HL-60 (cell line): Measurements from ENCODE around the gene SH3BP5.

Experiments used
- DNase-seq, 2 experiments: peaks; one replicate each; pipeline ENCODE4 v3.0.0-alpha.2; 2010 to 2020; ENCODE audit warnings: low read depth in 1 of 2, low spot score in 1 of 2
- H3K27ac ChIP-seq: fragments of 250-450 bp; sonication (Bioruptor Pico); replicated peaks from 2 replicates; pipeline ENCODE4 v1.5.1; 2020; ENCODE audit warnings: mild to moderate bottlenecking, moderate library complexity
- H3K27me3 ChIP-seq: fragments of 250-450 bp; sonication (Bioruptor Pico); 2 replicates; pipeline ENCODE4 v1.5.1; 2021; ENCODE audit warnings: mild to moderate bottlenecking, moderate library complexity; ENCODE audit not compliant: insufficient read depth, poor library complexity, severe bottlenecking
- H3K4me3 ChIP-seq: replicated peaks from 2 replicates; pipeline ENCODE4 v1.5.1; 2011; ENCODE audit warnings: mild to moderate bottlenecking, control low read depth, low read length; ENCODE audit not compliant: insufficient read depth
- GABPA ChIP-seq: IDR thresholded peaks from 2 replicates; pipeline ENCODE4 v1.6.1; 2012; ENCODE audit warnings: low read depth
- POLR2AphosphoS5 ChIP-seq: IDR thresholded peaks from 2 replicates; pipeline ENCODE4 v1.6.1; 2012; ENCODE audit warnings: low read depth
- SPI1 ChIP-seq: IDR thresholded peaks from 2 replicates; pipeline ENCODE4 v1.6.1; 2012; ENCODE audit warnings: low read depth, mild to moderate bottlenecking, borderline replicate concordance
- TF ChIP-seq, protein P1 (sequence below): IDR thresholded peaks from one replicate; pipeline ENCODE4 v1.5.1; 2011; ENCODE audit warnings: low read length, control low read depth, inconsistent platforms; ENCODE audit not compliant: insufficient read depth
- TF ChIP-seq, protein P2 (sequence below): IDR thresholded peaks from 2 replicates; pipeline ENCODE4 v1.6.1; 2012; ENCODE audit warnings: low read depth; ENCODE audit not compliant: insufficient replicate concordance

Gene SH3BP5

DNA sequence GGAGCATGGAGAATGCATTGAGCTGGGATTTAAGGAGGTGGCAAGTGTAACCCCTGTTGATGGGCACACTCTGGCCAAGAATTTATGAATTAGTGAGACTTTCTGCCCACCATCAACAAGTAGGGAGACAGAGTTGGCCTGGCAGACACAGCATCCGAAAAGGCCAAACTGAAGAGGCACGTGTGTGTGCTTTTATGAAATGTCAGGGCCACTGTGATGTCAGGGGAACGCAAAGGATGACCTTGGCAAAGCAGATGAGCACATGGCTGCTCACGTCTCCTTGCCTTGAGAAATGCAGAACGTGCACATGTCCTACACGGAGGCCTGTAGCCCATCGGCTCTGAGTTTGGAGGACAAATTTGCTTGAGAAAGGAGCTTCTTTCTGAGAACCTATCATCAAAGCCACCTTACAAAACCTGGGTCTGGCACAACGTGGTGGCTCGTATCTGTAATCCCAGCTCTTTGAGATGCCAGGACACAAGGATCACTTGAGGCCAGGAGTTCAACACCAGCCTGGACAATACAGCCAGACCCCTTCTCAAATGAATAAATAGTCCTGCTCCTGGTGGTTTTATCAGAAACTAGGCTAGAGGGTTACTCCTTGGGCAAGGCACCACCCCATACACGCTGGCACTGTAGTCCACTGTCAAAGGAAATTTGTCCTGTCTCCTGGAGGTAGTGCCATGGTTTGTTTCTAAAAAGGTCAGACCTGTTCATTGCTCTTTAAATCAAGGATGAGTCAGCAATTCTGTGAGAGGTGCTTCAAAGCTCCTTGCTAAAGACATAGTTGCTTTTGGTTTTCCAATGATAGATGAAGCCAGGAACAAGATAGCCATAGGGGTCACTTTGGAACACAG lies 941 bp upstream of the SH3BP5 start:
- no peak overlapping the region for H3K4me3 ChIP-seq
- TF ChIP-seq, protein P1, sequence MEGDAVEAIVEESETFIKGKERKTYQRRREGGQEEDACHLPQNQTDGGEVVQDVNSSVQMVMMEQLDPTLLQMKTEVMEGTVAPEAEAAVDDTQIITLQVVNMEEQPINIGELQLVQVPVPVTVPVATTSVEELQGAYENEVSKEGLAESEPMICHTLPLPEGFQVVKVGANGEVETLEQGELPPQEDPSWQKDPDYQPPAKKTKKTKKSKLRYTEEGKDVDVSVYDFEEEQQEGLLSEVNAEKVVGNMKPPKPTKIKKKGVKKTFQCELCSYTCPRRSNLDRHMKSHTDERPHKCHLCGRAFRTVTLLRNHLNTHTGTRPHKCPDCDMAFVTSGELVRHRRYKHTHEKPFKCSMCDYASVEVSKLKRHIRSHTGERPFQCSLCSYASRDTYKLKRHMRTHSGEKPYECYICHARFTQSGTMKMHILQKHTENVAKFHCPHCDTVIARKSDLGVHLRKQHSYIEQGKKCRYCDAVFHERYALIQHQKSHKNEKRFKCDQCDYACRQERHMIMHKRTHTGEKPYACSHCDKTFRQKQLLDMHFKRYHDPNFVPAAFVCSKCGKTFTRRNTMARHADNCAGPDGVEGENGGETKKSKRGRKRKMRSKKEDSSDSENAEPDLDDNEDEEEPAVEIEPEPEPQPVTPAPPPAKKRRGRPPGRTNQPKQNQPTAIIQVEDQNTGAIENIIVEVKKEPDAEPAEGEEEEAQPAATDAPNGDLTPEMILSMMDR: no peak
- TF ChIP-seq POLR2AphosphoS5 (no peak), SPI1 (no peak), GABPA (no peak)
- TF ChIP-seq, protein P2, sequence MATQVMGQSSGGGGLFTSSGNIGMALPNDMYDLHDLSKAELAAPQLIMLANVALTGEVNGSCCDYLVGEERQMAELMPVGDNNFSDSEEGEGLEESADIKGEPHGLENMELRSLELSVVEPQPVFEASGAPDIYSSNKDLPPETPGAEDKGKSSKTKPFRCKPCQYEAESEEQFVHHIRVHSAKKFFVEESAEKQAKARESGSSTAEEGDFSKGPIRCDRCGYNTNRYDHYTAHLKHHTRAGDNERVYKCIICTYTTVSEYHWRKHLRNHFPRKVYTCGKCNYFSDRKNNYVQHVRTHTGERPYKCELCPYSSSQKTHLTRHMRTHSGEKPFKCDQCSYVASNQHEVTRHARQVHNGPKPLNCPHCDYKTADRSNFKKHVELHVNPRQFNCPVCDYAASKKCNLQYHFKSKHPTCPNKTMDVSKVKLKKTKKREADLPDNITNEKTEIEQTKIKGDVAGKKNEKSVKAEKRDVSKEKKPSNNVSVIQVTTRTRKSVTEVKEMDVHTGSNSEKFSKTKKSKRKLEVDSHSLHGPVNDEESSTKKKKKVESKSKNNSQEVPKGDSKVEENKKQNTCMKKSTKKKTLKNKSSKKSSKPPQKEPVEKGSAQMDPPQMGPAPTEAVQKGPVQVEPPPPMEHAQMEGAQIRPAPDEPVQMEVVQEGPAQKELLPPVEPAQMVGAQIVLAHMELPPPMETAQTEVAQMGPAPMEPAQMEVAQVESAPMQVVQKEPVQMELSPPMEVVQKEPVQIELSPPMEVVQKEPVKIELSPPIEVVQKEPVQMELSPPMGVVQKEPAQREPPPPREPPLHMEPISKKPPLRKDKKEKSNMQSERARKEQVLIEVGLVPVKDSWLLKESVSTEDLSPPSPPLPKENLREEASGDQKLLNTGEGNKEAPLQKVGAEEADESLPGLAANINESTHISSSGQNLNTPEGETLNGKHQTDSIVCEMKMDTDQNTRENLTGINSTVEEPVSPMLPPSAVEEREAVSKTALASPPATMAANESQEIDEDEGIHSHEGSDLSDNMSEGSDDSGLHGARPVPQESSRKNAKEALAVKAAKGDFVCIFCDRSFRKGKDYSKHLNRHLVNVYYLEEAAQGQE: no peak
- no peak for DNase-seq
- no peak overlapping the region for H3K27ac ChIP-seq
- H3K27me3 ChIP-seq: peaks cover 12% of the 10 kb centered on the region

DNA sequence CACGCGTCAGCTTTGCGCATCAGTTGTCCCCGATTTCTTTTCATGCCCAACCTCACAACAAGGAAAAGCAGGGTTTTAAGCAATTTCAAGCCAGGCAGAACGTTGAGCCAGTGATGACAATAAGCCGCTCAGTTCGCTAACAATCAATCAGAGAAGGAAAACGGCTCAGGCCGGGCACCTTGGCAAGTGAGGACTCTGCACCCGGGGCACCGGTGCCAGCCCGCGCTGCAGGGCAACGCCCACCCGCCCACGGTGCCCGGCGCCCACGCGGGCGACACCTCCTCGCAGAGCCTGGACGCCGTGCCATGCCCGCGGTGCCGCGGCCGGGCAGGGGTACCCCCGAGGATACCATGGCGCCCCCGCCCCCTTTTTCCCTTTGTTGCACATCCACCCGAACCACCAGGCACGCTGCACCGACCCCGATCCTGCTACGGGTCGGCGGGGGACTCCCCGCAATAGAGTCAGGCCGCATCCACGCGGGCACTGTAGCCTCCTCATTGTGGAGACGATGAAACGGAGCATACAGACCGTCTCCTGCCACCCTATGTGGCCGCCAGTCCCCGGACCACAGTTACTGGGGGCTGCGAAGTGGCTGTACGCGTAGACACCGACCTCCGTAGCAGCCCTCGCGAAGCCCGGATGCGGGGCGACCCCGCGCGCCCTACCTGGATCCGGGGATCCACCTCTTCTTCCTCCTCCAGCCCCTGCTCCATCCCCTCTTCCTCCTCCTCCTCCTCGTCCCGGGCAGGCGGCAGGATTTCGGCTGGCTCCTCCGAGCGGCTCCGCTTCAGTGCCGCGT lies 581 bp downstream of the SH3BP5 start:
- no peak for DNase-seq
- Histone ChIP-seq H3K27ac (no peak overlapping the region), H3K27me3 (peaks cover 12% of the 10 kb centered on the region), H3K4me3 (peak overlapping the region; percentile 58)
- TF ChIP-seq POLR2AphosphoS5: no peak
- TF ChIP-seq, protein P2: no peak
- TF ChIP-seq, protein P1: no peak
- TF ChIP-seq GABPA: no peak
- TF ChIP-seq SPI1: no peak

DNA sequence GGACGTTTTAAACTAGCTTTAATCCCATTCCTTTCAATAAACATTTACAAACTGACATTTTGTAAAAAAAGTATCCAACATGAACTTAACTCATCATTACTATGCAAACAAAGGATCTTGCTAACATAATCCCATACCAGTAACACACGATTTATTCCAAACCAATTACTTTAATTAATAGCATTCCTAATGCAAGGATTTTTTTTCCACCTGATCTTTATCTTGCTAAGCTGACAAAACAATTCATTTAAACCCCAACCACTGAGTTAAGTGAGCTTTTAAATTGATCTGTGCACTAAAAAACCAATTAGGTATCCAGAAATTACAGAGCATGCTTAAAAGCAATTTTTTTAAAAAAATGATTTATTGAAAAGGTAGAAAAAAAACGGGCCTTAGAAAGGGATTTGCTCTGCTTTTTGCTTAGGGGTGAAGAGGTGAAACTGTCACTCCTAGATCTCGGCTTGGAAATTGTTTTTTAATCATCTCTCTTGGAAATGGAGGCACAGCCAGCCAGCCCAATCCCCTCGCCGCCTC lies 1.2 kb downstream of the SH3BP5 start:
- no peak for DNase-seq
- no peak for TF ChIP-seq GABPA
- TF ChIP-seq, protein P1: no peak
- TF ChIP-seq POLR2AphosphoS5: no peak
- TF ChIP-seq, protein P2: no peak
- TF ChIP-seq SPI1: no peak
- Histone ChIP-seq H3K27me3 (peaks cover 12% of the 10 kb centered on the region), H3K4me3 (peak overlapping the region; percentile 58; the same call in 1 of the 2 replicates), H3K27ac (no peak overlapping the region)
